Erythroblast (primary cell): ENCODE data around the gene RARA.

Experiments used
- GATA1 ChIP-seq: IDR thresholded peaks from 2 replicates; pipeline ENCODE4 v1.6.1; 2011; ENCODE audit warnings: low read depth, mild to moderate bottlenecking, control low read depth, low read length, moderate library complexity
- POLR2A ChIP-seq: IDR thresholded peaks from 2 replicates; pipeline ENCODE4 v1.6.1; 2011; ENCODE audit warnings: mild to moderate bottlenecking, low read length

DNA sequence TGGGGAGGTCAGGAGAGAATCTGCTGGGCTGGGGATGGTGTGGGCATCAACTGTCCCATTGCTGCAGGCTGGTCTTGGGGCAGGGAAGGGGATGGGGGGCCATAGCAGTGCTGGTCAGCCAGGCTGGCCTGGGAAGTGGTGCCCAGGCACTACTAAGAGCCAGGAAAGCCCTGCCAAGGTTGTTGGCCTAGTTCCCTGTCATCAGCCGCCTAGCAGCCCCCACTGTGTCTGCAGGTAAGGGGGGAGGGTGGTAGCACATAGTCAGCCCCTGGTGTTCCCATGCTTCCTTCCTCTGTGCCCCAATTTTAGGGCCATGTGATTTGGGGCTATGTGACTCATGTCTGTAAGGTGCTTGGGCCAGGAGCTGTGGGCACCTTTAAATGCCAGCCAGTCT, 37.8 kb downstream of the RARA start:
- TF ChIP-seq POLR2A = no peak
- no peak for TF ChIP-seq GATA1
